ENCODE measurements around the gene DCTPP1. TPM values are rescaled to one million over a fixed set of nuclear protein-coding genes. Genes with fewer than 3 reads are reported as not detected.

Gene DCTPP1
- polyA plus RNA-seq, 3 donors = 10.5 to 45.5 (median 32.2) TPM

GRCh38 chr16:30470632-30470995 lies 40.8 kb upstream of the DCTPP1 start:
- Histone ChIP-seq H3K36me3 (replicated peaks in 1 of 2; ENCODE audit: control insufficient read depth in 1 of 2, insufficient read depth in 2 of 2, low read length in 2 of 2) (peaks cover 12 to 16% of the 10 kb centered on the region in 2 donors), H2AFZ (ENCODE audit: insufficient read depth, low read depth, low read length, poor library complexity, severe bottlenecking) (no peak overlapping the region), H3K79me2 (ENCODE audit: insufficient read depth, low read length) (peaks cover 58% of the 10 kb centered on the region), H3K9ac (ENCODE audit: insufficient read depth, low read length, poor library complexity, severe bottlenecking) (no peak overlapping the region), H3K4me3 (replicated peaks in 1 of 3; ENCODE audit: low read depth in 2 of 3, low read length in 3 of 3) (no peak overlapping the region), H4K20me1 (ENCODE audit: insufficient read depth, low read length) (peaks cover 24% of the 10 kb centered on the region), H3K27me3 (ENCODE audit: control insufficient read depth in 2 of 2, insufficient read depth in 2 of 2, low read length in 2 of 2) (no peaks in the 10 kb centered on the region), H3K9me3 (replicated peaks in 1 of 2; ENCODE audit: control insufficient read depth in 1 of 2, insufficient read depth in 1 of 2, low read length in 2 of 2) (no peaks in the 10 kb centered on the region), H3K27ac (ENCODE audit: low read depth in 1 of 2, low read length in 2 of 2) (peak overlapping the region in 1 of 2 donors; percentile 91), H3K4me2 (replicated peaks; ENCODE audit: extremely low read depth, low read length, poor library complexity, severe bottlenecking) (no peak overlapping the region), H3K4me1 (ENCODE audit: control insufficient read depth in 1 of 2, insufficient read depth in 2 of 2, low read length in 2 of 2) (peaks cover 58 to 78% of the 10 kb centered on the region in 2 donors)
- Mint-ChIP-seq H3K27me3 (ENCODE audit: low read depth in 3 of 3) (no peaks in the 10 kb centered on the region), H3K27ac (peak overlapping the region in 6 of 7 donors; percentile 14 to 95 (median 94)), H3K36me3 (peaks cover 11 to 14% of the 10 kb centered on the region in 2 donors), H3K4me3 (no peak overlapping the region), H3K4me1 (peaks cover 65% of the 10 kb centered on the region), H3K9me3 (peaks cover 0 to 3% (median 0%) of the 10 kb centered on the region in 7 donors)
- intact Hi-C loops (cut with micrococcal nuclease) = no loop called here
- no peak for TF ChIP-seq CTCF (IDR thresholded peaks at IDR 0.05)
- 90% methylated on average over 2 of the region's 8 CpGs for WGBS (ENCODE audit: insufficient coverage)
- no peak for DNase-seq

GRCh38 chr16:30470170-30470512 lies 40.3 kb upstream of the DCTPP1 start:
- Histone ChIP-seq H3K4me3 (replicated peaks in 1 of 3; ENCODE audit: low read depth in 2 of 3, low read length in 3 of 3) (peak overlapping the region in 1 of 3 experiments; percentile 56), H2AFZ (ENCODE audit: insufficient read depth, low read depth, low read length, poor library complexity, severe bottlenecking) (no peak overlapping the region), H3K9me3 (replicated peaks in 1 of 2; ENCODE audit: control insufficient read depth in 1 of 2, insufficient read depth in 1 of 2, low read length in 2 of 2) (no peaks in the 10 kb centered on the region), H3K27me3 (ENCODE audit: control insufficient read depth in 2 of 2, insufficient read depth in 2 of 2, low read length in 2 of 2) (no peaks in the 10 kb centered on the region), H3K36me3 (replicated peaks in 1 of 2; ENCODE audit: control insufficient read depth in 1 of 2, insufficient read depth in 2 of 2, low read length in 2 of 2) (peaks cover 8 to 11% of the 10 kb centered on the region in 2 donors), H3K4me1 (ENCODE audit: control insufficient read depth in 1 of 2, insufficient read depth in 2 of 2, low read length in 2 of 2) (peaks cover 55 to 73% of the 10 kb centered on the region in 2 donors), H3K4me2 (replicated peaks; ENCODE audit: extremely low read depth, low read length, poor library complexity, severe bottlenecking) (peak overlapping the region; percentile 75), H4K20me1 (ENCODE audit: insufficient read depth, low read length) (peaks cover 19% of the 10 kb centered on the region), H3K79me2 (ENCODE audit: insufficient read depth, low read length) (peaks cover 54% of the 10 kb centered on the region), H3K27ac (ENCODE audit: low read depth in 1 of 2, low read length in 2 of 2) (peak overlapping the region; percentile 64 to 91), H3K9ac (ENCODE audit: insufficient read depth, low read length, poor library complexity, severe bottlenecking) (no peak overlapping the region)
- WGBS (ENCODE audit: insufficient coverage) = no CpG with 5 or more reads among the region's 3 CpGs
- no peaks in the 10 kb centered on the region for H3K27me3 Mint-ChIP-seq (ENCODE audit: low read depth in 3 of 3)
- peak overlapping the region in 1 of 2 donors; percentile 59 for H3K4me3 Mint-ChIP-seq
- TF ChIP-seq CTCF (IDR thresholded peaks at IDR 0.05) = no peak
- H3K27ac Mint-ChIP-seq = peak overlapping the region; percentile 88 to 95 (median 92)
- H3K4me1 Mint-ChIP-seq = peaks cover 62% of the 10 kb centered on the region
- intact Hi-C loops (cut with micrococcal nuclease) = no loop called here
- H3K9me3 Mint-ChIP-seq = peaks cover 0 to 3% (median 0%) of the 10 kb centered on the region in 7 donors
- DNase-seq = no peak
- peaks cover 7 to 9% of the 10 kb centered on the region in 2 donors for H3K36me3 Mint-ChIP-seq
